RWPE2 (cell line): Measurements from ENCODE around the gene OAT.

Experiments used
- ATAC-seq: fragments of 200-7000 bp; cut with Tn5 transposase; 3 replicates; pipeline ENCODE4 v1.9.1; 2021; ENCODE audit warnings: low read depth
- DNase-seq: peaks from one replicate; pipeline ENCODE4 v3.0.0-alpha.2; 2020; ENCODE audit warnings: low spot score
- H3K27ac ChIP-seq: fragments of 450-650 bp; 2 replicates; pipeline ENCODE4 v1.5.1; 2017; ENCODE audit warnings: mild to moderate bottlenecking; ENCODE audit not compliant: poor library complexity, severe bottlenecking
- H3K27me3 ChIP-seq: fragments of 250-450 bp; sonication (Bioruptor Pico); 2 replicates; pipeline ENCODE4 v1.5.1; 2021; ENCODE audit warnings: mild to moderate bottlenecking, moderate library complexity; ENCODE audit not compliant: insufficient read depth, poor library complexity, severe bottlenecking
- H3K36me3 ChIP-seq: fragments of 250-450 bp; sonication (Bioruptor Pico); 2 replicates; pipeline ENCODE4 v1.5.1; 2020; ENCODE audit warnings: low read depth, mild to moderate bottlenecking, moderate library complexity
- H3K4me1 ChIP-seq: fragments of 250-450 bp; sonication (Bioruptor Pico); 2 replicates; pipeline ENCODE4 v1.5.1; 2021; ENCODE audit warnings: mild to moderate bottlenecking, moderate library complexity; ENCODE audit not compliant: insufficient read depth, poor library complexity, severe bottlenecking
- H3K4me3 ChIP-seq: fragments of 250-450 bp; sonication (Bioruptor Pico); 2 replicates; pipeline ENCODE4 v1.5.1; 2021; ENCODE audit warnings: mild to moderate bottlenecking, moderate library complexity; ENCODE audit not compliant: severe bottlenecking
- H3K9me3 ChIP-seq: fragments of 250-450 bp; sonication (Bioruptor Pico); 2 replicates; pipeline ENCODE4 v1.5.1; 2021; ENCODE audit warnings: mild to moderate bottlenecking, moderate library complexity; ENCODE audit not compliant: severe bottlenecking
- CTCF ChIP-seq: fragments of 450-650 bp; IDR thresholded peaks from one replicate; pipeline ENCODE4 v1.5.1; 2017; ENCODE audit warnings: mild to moderate bottlenecking, moderate library complexity; ENCODE audit not compliant: poor library complexity, severe bottlenecking

The OAT gene

GRCh38 chr10:124451276-124451675, 32.6 kb upstream of the OAT start:
- peaks cover 3% of the 10 kb centered on the region for H3K4me1 ChIP-seq
- H3K27me3 ChIP-seq = peaks cover 39% of the 10 kb centered on the region
- H3K36me3 ChIP-seq = no peaks in the 10 kb centered on the region
- H3K27ac ChIP-seq = no peak overlapping the region
- H3K4me3 ChIP-seq = no peak overlapping the region
- TF ChIP-seq CTCF = no peak
- ATAC-seq = no peak
- H3K9me3 ChIP-seq = no peaks in the 10 kb centered on the region
- DNase-seq = no peak

- ATAC-seq (no peak), DNase-seq (no peak)
- no peak overlapping the region for H3K4me3 ChIP-seq
- no peak overlapping the region for H3K27ac ChIP-seq
- peaks cover 3% of the 10 kb centered on the region for H3K4me1 ChIP-seq
- H3K9me3 ChIP-seq = no peaks in the 10 kb centered on the region
- peaks cover 41% of the 10 kb centered on the region for H3K27me3 ChIP-seq
- H3K36me3 ChIP-seq = no peaks in the 10 kb centered on the region
- TF ChIP-seq CTCF = no peak
These were observed 32.0 kb upstream of the OAT start for GRCh38 chr10:124450783-124451057.

GRCh38 chr10:124450012-124450782, 31.5 kb upstream of the OAT start, which contains the start of gene NKX1-2:
Gene NKX1-2, minus strand, starts transcription at chr10:124450035. Its CDS starts 92 bp downstream, at chr10:124449943.
- Histone ChIP-seq H3K4me1 (peaks cover 3% of the 10 kb centered on the region), H3K36me3 (no peaks in the 10 kb centered on the region), H3K4me3 (peak within 1 kb of the TSS; percentile 20), H3K27me3 (peaks cover 41% of the 10 kb centered on the region), H3K9me3 (no peaks in the 10 kb centered on the region), H3K27ac (no peak within 1 kb of the TSS)
- no peak for DNase-seq
- ATAC-seq = peak; percentile 48
- no peak for TF ChIP-seq CTCF

- H3K4me3 ChIP-seq = peak overlapping the region; percentile 20
- H3K4me1 ChIP-seq = peaks cover 3% of the 10 kb centered on the region
- ATAC-seq (peak; percentile 79), DNase-seq (no peak)
- no peak for TF ChIP-seq CTCF
- H3K9me3 ChIP-seq = no peaks in the 10 kb centered on the region
- H3K27ac ChIP-seq = no peak overlapping the region
- H3K27me3 ChIP-seq = peaks cover 41% of the 10 kb centered on the region
- H3K36me3 ChIP-seq = no peaks in the 10 kb centered on the region
These were observed 30.7 kb upstream of the OAT start for GRCh38 chr10:124449170-124450011.
